ENCODE data around the gene CPEB3.
"Not testable (repeated sequence)": the region's sequence is repeated elsewhere in the genome, so short reads cannot be mapped to it uniquely, and the experiment has no call there.

CPEB3 gene

GRCh38 chr10:92131275-92131820, 159.5 kb downstream of the CPEB3 start:
- DNase-seq = no peak

DNA sequence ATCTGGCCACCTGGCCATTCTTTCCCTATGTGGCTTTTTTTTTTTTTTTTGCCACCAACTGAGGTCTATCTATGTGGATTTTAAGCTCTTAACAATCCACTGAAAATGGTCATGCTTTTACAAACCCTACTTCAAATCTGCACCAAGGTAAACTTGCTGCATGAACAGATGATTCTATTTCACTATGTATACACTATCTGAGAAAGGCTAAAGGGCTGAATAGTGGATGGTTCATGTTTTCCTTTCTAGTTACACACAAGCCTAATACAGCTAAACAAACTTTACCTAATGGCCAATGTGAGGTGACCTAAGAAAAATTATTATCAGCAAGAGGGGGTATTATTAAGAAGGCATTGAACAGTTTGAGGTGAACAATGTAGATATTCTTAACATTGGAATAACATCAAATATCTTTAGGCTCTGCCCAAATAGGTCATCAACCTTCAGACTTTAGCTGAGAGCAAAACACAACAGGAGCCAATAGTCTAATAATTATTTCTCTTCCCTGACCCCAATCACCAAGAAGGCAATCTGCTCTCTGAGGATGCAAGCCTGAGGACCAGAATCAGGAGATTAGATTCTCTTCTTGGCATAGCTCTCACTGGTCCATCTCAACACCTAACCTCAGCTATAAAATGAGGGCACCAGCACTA, 160.1 kb downstream of the CPEB3 start:
- DNase-seq = no peak

DNA sequence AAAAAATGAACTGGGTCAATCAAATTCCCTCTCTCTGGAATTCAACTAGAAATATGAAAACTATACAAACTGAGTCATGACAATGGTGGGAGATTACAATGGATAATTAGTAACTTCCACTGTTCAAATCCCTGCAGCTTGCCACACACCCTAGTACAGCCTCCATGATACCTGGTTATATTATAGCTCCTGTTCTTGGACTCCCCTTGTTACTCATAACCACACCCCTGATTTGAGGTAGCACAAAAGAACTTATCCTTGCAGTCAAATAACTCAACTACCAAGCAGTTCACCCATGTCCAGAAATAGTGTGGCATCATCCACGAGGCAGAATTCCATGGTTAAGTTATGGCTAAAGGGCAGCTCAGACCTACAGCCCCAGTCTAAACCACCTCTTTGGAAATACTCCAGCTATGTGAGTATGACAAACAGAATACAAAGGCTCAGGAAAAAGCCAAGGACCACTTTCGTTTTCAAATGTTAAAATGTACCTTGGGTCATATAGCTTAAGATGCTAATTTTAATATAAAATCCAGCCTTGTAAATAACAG, 164.7 kb downstream of the CPEB3 start:
- DNase-seq = no peak

- DNase-seq = no peak
Measured at GRCh38 chr10:92125144-92125543, 165.7 kb downstream of the CPEB3 start.

DNA sequence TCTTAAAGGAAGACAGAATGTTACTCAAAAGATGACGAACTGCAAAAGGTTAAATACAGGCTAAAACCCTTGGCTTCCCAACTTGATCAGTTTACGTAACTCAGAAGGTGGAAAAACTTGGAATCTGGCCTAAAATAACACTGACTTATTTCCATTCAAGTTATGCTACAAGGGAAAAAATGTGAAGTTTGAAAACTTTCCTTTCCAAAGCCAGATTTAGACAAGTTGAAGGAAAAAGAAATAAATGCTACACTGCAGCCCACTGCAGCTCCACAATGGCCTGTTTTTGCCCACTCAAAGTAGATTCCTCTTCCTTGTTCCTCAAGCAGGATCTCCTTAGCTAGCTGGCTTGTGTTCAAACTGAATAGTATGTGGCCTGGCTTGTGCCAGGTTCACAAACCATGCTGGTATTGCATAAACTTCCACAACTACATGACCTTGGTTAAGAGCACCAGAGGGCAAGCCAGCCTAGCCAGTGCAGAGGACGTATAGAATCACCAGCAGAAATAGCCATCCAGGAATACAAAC, 166.2 kb downstream of the CPEB3 start:
- no peak for DNase-seq

DNA sequence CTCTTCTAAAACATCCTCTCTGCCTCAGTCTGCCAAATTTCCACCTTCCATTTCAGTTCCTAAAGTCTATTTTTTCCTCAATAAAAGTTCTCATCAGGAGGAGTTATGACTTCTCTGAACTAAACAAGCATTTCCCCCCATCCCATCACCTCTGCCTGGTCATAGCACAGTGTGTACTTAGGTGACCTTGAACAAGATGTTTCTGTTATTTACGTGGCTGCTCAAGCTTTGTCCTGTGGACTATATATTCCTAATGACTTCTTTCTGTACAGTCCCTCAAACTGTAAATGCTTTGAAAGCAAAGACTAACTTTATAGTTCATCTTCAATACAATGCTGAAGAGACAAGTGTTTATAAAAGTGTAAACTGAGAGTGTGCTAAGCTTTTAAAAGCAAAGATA, 166.9 kb downstream of the CPEB3 start:
- DNase-seq = no peak

DNA sequence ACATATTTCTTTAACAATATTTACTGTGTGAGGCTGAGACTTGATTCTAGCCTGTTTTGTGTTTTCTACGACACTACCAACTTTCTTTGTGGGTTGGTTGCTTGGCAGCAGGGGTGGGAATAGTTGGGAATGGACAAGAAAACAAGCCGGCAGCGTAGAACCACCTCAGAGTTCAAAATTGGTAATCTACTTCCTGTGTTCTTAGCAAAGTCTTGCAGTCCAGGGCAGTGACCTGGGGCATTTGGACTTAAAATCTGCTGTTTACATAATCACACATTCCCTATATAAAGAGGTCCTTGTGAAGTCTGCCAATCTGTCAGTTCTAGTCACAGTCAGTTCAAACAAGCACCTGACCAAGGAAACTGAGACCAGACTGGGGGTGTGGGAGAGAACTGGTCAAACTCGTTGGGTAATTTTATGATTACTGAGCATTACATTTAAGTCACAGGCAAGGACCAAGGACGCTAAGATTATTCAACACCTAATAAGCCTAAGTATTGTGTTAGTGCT, 167.9 kb downstream of the CPEB3 start:
- no peak for DNase-seq

GRCh38 chr10:92121686-92122492, 169.0 kb downstream of the CPEB3 start:
- no peak for DNase-seq

GRCh38 chr10:92119340-92119739, 171.5 kb downstream of the CPEB3 start:
- DNase-seq = no peak

GRCh38 chr10:92114917-92115316, 176.0 kb downstream of the CPEB3 start:
- DNase-seq = not testable (repeated sequence)

DNA sequence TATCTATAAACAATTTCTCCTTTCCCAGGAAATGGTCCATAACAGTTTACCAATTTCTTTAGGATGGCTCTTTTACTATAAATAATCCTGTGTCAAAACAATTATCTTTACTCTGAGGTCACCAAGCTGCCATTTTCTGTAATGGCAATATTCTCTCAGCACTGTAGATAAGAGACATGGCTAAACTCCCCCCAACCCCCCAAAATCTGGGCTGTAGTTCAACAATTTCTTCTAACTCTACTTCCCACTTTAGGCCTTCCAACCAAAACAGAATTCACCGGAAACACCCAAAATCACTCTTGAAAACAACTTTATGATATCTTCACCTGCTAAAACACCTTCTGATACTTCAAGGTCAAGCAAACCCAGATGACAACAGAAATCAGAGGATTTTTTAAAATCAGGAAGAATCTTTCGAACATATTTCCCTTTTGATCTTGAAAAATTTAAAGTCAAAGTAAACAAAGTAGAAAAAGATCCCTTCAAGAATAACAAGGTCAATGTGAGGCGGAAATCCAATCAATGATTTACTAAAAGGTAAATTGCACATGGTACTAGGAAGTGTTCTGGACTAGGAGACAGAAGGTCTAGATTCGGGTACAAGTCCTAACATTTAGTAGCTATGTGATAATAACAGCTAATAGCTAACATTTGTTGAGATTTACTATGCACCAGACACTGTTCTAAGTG, 176.8 kb downstream of the CPEB3 start:
- no peak for DNase-seq

GRCh38 chr10:92112462-92112861, 178.4 kb downstream of the CPEB3 start:
- no peak for DNase-seq

- no peak for DNase-seq
Measured at GRCh38 chr10:92111336-92111939, 179.4 kb downstream of the CPEB3 start.

DNA sequence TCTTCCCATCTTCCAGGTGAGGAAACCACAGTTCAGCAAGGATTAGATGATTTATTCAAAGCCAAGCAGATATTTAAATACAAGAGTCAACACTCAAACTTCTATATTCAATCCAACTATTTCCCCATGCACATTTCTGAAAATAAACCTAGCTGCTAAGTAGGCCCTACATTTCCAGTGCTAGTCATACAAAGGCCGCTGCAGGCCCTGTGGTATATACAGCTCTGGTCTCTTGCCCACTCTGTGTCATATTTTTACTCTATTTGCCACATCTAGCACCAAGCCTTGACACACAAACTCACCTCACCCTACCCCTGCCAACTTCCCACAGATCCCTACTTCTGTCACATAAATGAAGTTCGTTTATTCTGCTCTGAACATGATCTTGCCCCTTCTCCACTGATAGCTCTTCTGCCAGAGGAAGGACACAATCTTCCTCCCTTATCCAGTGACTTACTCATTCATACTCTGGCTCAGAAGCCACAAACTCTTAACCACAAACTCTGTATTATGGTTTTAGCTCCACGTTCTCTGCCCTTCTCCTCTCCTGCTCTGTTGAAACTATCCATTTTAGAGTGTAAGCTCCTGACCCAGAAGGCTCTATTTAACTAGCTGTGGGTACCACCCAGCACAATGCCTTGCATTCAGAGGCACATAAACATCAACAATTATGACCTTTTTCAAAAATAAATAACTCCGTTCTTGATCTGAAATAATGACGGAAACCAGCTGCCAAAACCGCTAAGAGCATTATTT, 180.7 kb downstream of the CPEB3 start:
- no peak for DNase-seq

GRCh38 chr10:92108747-92109146, 182.1 kb downstream of the CPEB3 start:
- DNase-seq = no peak

- DNase-seq = no peak
Measured at GRCh38 chr10:92108120-92108519, 182.8 kb downstream of the CPEB3 start.

DNA sequence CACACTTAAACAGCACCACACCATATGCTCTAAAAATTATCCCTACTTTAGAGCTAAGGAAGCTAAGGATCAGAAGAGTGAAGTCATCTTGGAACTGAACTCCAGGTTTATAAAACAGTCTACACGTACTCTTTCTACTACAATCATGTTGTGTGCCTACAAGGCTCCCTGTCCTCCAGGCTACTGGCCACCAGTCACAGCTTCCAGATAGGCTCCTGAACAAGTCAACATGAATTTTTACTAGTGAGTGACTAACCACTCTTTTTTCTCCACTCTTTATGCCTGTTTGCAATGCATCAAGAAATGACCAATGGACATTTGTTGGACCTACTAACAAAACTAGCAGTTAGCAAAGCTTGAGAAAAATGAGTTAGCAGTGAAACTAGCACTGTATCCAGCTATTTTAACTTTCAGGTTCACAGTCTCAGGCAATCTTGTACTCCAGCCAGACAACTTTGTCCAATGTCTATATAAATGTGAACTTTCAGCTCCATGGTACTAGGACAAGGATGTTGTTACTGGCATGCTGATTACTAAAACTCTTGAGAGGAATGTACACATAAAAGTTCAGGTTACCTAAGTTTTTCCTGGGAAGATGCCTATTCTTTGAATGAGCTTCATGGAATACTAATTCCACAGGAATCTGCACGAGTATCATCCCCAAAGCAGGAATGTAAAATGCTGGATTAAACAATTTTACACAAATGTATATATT, 187.3 kb downstream of the CPEB3 start:
- DNase-seq = no peak

- DNase-seq = no peak
Measured at GRCh38 chr10:92102601-92103213, 188.2 kb downstream of the CPEB3 start.

DNA sequence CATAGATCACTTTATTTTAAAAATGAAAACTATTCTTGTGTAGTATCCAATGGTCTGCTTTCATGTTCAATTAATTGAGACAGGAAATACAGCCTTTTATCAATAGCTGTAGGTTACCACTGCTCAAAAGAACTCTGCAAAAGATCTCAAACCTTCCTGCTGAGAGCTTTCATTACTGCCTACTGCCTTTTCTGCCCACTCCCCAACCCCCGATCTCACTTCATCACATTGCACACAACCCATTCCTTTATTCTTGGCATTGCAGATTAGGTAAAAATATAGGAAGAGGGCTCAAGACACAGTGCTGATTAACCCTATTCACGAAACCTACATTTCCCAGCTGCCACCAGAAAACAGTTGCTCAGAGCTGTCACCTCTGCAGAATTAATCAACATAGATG, 195.9 kb downstream of the CPEB3 start:
- no peak for DNase-seq

DNA sequence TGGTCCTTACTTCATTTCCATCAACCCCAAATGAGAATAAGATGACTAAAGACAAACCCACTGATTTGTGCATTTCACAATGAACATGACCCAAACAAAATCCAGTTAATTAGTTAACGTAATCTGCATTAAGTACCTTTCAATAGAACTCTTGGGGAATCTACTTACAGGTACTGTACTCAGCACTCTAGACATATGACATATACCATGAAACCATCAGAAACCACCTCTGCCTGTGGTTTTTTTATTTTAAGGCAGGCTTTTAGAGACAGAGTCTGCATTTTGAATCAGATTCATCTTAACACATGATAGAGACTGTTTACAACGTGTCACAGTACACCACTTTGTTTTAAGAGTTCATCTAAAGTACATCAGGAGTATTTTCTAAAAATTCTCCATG, 198.9 kb downstream of the CPEB3 start:
- no peak for DNase-seq
